ENCODE measurements around the gene FRMPD2. TPM values are rescaled to one million over a fixed set of nuclear protein-coding genes. Genes with fewer than 3 reads are reported as not detected.

Gene FRMPD2
- total RNA-seq, 1 experiment from 2014 or later: not detected

- Mint-ChIP-seq H3K36me3 (ENCODE audit: insufficient read depth, unreplicated experiment) (no peaks in the 10 kb centered on the region), H3K9me3 (ENCODE audit: unreplicated experiment) (no peaks in the 10 kb centered on the region), H3K4me3 (ENCODE audit: unreplicated experiment) (no peak overlapping the region), H3K27me3 (ENCODE audit: insufficient read depth, unreplicated experiment) (peaks cover 11% of the 10 kb centered on the region), H3K4me1 (ENCODE audit: low read depth, unreplicated experiment) (no peaks in the 10 kb centered on the region), H3K27ac (ENCODE audit: unreplicated experiment) (no peak overlapping the region)
- DNase-seq: peak in 1 of 2 experiments; percentile 13
- Histone ChIP-seq H3K4me1 (no peaks in the 10 kb centered on the region), H3K9me3 (peaks cover 4% of the 10 kb centered on the region; the same call in 1 of the 2 replicates), H3K36me3 (ENCODE audit: control insufficient read depth, insufficient read depth, low read length) (no peaks in the 10 kb centered on the region), H3K27me3 (replicated peaks; ENCODE audit: control insufficient read depth, insufficient read depth, low read length) (no peaks in the 10 kb centered on the region; the same call in 1 of the 2 replicates), H3K4me3 (ENCODE audit: low read depth, low read length) (no peak overlapping the region)
- ChIA-PET POLR2A (no interaction called here), CTCF (no interaction called here)
- no TSS peak for BruUV-seq (replicated peaks)
- no peak for TF ChIP-seq CTCF (IDR thresholded peaks at IDR 0.05; ENCODE audit: insufficient read depth in 1 of 2, low read depth in 1 of 2, low read length in 1 of 2, severe bottlenecking in 1 of 2, unreplicated experiment in 1 of 2)
- intact Hi-C loops (cut with micrococcal nuclease; ENCODE audit: unreplicated experiment): no loop called here
Observed at GRCh38 chr10:48231699-48232315, 42.7 kb downstream of the FRMPD2 start.

- Mint-ChIP-seq H3K27me3 (ENCODE audit: insufficient read depth, unreplicated experiment) (peaks cover 13% of the 10 kb centered on the region), H3K9me3 (ENCODE audit: unreplicated experiment) (no peaks in the 10 kb centered on the region), H3K4me1 (ENCODE audit: low read depth, unreplicated experiment) (no peaks in the 10 kb centered on the region), H3K4me3 (ENCODE audit: unreplicated experiment) (no peak overlapping the region), H3K36me3 (ENCODE audit: insufficient read depth, unreplicated experiment) (no peaks in the 10 kb centered on the region), H3K27ac (ENCODE audit: unreplicated experiment) (no peak overlapping the region)
- BruUV-seq (replicated peaks): no TSS peak
- intact Hi-C loops (cut with micrococcal nuclease; ENCODE audit: unreplicated experiment): no loop called here
- H3K27me3 ChIP-seq (replicated peaks; ENCODE audit: control insufficient read depth, insufficient read depth, low read length): no peaks in the 10 kb centered on the region; the same call in 1 of the 2 replicates
- no peaks in the 10 kb centered on the region for H3K36me3 ChIP-seq (ENCODE audit: control insufficient read depth, insufficient read depth, low read length)
- CTCF ChIA-PET: no interaction called here
- no peak for TF ChIP-seq CTCF (IDR thresholded peaks at IDR 0.05; ENCODE audit: insufficient read depth in 1 of 2, low read depth in 1 of 2, low read length in 1 of 2, severe bottlenecking in 1 of 2, unreplicated experiment in 1 of 2)
- no peaks in the 10 kb centered on the region for H3K4me1 ChIP-seq
- no peak for DNase-seq
- no peak overlapping the region for H3K4me3 ChIP-seq (ENCODE audit: low read depth, low read length)
- peaks cover 4% of the 10 kb centered on the region; the same call in 1 of the 2 replicates for H3K9me3 ChIP-seq
- POLR2A ChIA-PET: no interaction called here
Observed at GRCh38 chr10:48231178-48231577, 43.3 kb downstream of the FRMPD2 start.

- H3K36me3 Mint-ChIP-seq (ENCODE audit: insufficient read depth, unreplicated experiment): no peaks in the 10 kb centered on the region
- no peaks in the 10 kb centered on the region for H3K4me1 Mint-ChIP-seq (ENCODE audit: low read depth, unreplicated experiment)
Observed at GRCh38 chr10:48227213-48227612, 47.3 kb downstream of the FRMPD2 start.

More at GRCh38 chr10:48227213-48227612, 47.3 kb downstream of the FRMPD2 start:
- ChIA-PET CTCF (no interaction called here), POLR2A (no interaction called here)
- H3K36me3 ChIP-seq (ENCODE audit: control insufficient read depth, insufficient read depth, low read length): no peaks in the 10 kb centered on the region
- no peak overlapping the region for H3K4me3 ChIP-seq (ENCODE audit: low read depth, low read length)
- no peak for TF ChIP-seq CTCF (IDR thresholded peaks at IDR 0.05; ENCODE audit: insufficient read depth in 1 of 2, low read depth in 1 of 2, low read length in 1 of 2, severe bottlenecking in 1 of 2, unreplicated experiment in 1 of 2)
- Mint-ChIP-seq H3K9me3 (ENCODE audit: unreplicated experiment) (no peaks in the 10 kb centered on the region), H3K4me3 (ENCODE audit: unreplicated experiment) (no peak overlapping the region), H3K27me3 (ENCODE audit: insufficient read depth, unreplicated experiment) (peaks cover 25% of the 10 kb centered on the region), H3K27ac (ENCODE audit: unreplicated experiment) (no peak overlapping the region)
- no peaks in the 10 kb centered on the region for H3K4me1 ChIP-seq
- intact Hi-C loops (cut with micrococcal nuclease; ENCODE audit: unreplicated experiment): no loop called here
- no TSS peak for BruUV-seq (replicated peaks)
- no peak for DNase-seq
- peaks cover 4% of the 10 kb centered on the region; the same call in 1 of the 2 replicates for H3K9me3 ChIP-seq
- H3K27me3 ChIP-seq (replicated peaks; ENCODE audit: control insufficient read depth, insufficient read depth, low read length): no peaks in the 10 kb centered on the region; the same call in none of the 2 replicates

All from Caco-2 (cell line).